ENCODE measurements around the gene LRRC38.

Gene LRRC38

GRCh38 chr1:13500806-13501205 lies 13.0 kb downstream of the LRRC38 start:
- no peak for TF ChIP-seq CTCF (conservative IDR thresholded peaks at IDR 0.05)
- no peak for TF ChIP-seq ZFX (IDR thresholded peaks at IDR 0.05)
- no peak overlapping the region for H3K27ac ChIP-seq

GRCh38 chr1:13499422-13499821 lies 14.4 kb downstream of the LRRC38 start:
- no peak overlapping the region for H3K27ac ChIP-seq
- TF ChIP-seq CTCF (conservative IDR thresholded peaks at IDR 0.05) (no peak), ZFX (IDR thresholded peaks at IDR 0.05) (no peak)

- TF ChIP-seq ZFX (IDR thresholded peaks at IDR 0.05), result no peak
- TF ChIP-seq CTCF (conservative IDR thresholded peaks at IDR 0.05), result no peak
- H3K27ac ChIP-seq, result no peak overlapping the region
Observed at GRCh38 chr1:13498553-13498952, 15.2 kb downstream of the LRRC38 start.

DNA sequence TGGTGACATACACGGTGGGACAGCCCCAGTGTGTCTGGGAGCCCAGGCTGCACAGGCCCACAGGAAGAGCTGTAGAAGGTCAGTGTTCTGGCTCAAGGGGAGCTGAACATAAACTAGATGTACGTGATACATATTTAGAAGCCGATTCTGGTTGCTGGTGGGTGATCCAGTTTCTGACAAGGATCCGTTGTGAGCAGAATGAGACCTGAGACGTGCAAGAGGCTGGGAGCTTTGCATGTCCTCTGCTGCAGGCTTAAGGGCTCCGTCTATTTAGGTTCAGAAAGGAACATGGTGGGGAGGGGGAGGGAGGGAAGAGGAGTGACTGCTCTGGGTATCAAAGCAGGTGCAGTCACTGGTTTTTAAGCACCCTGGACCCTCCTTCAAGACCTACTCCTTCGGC lies 18.6 kb downstream of the LRRC38 start:
- no peak overlapping the region for H3K27ac ChIP-seq

DNA sequence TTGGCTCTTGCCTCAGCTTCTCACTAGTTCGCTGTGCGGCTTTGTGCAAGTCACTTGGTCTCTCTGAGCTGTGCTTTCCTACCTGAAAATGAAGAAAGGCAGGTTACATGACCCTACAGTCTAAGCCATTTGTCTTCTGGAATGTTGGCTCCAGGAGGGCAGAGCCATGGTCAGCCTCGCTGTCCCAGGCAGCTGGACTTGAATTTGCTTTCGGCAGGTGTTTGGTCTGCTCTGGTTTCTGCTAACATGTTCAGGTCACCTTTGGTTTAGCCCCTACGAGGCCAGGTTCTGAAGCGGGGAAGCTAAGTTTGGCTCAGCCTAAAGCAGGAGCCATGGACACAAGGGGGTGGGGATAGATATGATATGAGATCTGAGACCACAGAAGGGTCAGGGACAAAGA lies 19.1 kb downstream of the LRRC38 start:
- TF ChIP-seq ZFX (IDR thresholded peaks at IDR 0.05), result no peak
- no peak for TF ChIP-seq CTCF (conservative IDR thresholded peaks at IDR 0.05)
- no peak overlapping the region for H3K27ac ChIP-seq

More for the DNA sequence above, 18.6 kb downstream of the LRRC38 start:
- TF ChIP-seq ZFX (IDR thresholded peaks at IDR 0.05) (no peak), CTCF (conservative IDR thresholded peaks at IDR 0.05) (no peak)

DNA sequence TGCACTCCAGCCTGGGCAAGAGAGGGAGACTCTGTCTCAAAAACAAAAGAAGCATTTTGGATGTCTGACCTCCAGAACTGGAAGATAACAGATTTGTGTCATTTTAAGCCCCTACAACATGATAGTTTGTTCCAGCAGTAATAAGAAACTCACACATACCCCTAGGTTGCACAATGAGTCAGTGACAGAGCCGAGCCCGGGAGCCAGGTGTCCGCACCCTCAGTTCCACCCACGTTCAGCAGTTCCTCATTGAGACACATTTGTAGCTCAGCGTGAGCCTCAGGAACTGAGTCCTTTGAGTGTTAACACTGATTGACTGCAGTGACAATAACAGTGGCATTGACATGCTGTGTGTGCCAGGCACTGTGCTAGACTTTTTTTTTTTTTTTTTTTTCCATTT lies 19.8 kb downstream of the LRRC38 start:
- no peak overlapping the region for H3K27ac ChIP-seq
- TF ChIP-seq CTCF (conservative IDR thresholded peaks at IDR 0.05) (no peak), ZFX (IDR thresholded peaks at IDR 0.05) (no peak)

- no peak overlapping the region for H3K27ac ChIP-seq
- no peak for TF ChIP-seq ZFX (IDR thresholded peaks at IDR 0.05)
- TF ChIP-seq CTCF (conservative IDR thresholded peaks at IDR 0.05), result no peak
Observed at GRCh38 chr1:13492711-13493110, 21.1 kb downstream of the LRRC38 start.
